Osteocyte (in vitro differentiated cells): ENCODE data around the gene TNFSF18. TPM values are rescaled to one million over a fixed set of nuclear protein-coding genes. Genes with fewer than 3 reads are reported as not detected.

Experiments
- total RNA-seq: library from RNA; stranded (reverse); gene quantifications from 2 replicates; pipeline ENCODE4 v1.2.1, GENCODE V29; 2021

Gene TNFSF18
- total RNA-seq, 1 donor from 2014 or later, result not detected

Other genes starting within 250 kb of the TNFSF18 start
- gene TNFSF4, start 156.4 kb upstream of the TNFSF18 start, total RNA-seq, result 0.35 and 0.57 TPM in 2 replicates